ENCODE results near the gene FMO5. TPM values are rescaled to one million over a fixed set of nuclear protein-coding genes. Genes with fewer than 3 reads are reported as not detected.

FMO5 gene
- total RNA-seq, 1 donor from 2014 or later: 2.2 TPM

GRCh38 chr1:147247656-147248238 is 22.6 kb upstream of the FMO5 start:
- no peak for DNase-seq (ENCODE audit: extremely low spot score, unreplicated experiment)
- no peak for TF ChIP-seq CTCF (IDR thresholded peaks at IDR 0.05)
- H3K27me3 Mint-ChIP-seq (ENCODE audit: unreplicated experiment): no peaks in the 10 kb centered on the region
- H3K27ac Mint-ChIP-seq (ENCODE audit: unreplicated experiment): no peak overlapping the region
- H3K4me1 Mint-ChIP-seq (ENCODE audit: unreplicated experiment): peaks cover 20% of the 10 kb centered on the region
- peaks cover 2% of the 10 kb centered on the region for H3K36me3 Mint-ChIP-seq (ENCODE audit: unreplicated experiment)
- H3K9me3 Mint-ChIP-seq (ENCODE audit: unreplicated experiment): no peaks in the 10 kb centered on the region
- no peak overlapping the region for H3K4me3 Mint-ChIP-seq (ENCODE audit: unreplicated experiment)

- Mint-ChIP-seq H3K27me3 (ENCODE audit: unreplicated experiment) (no peaks in the 10 kb centered on the region), H3K4me3 (ENCODE audit: unreplicated experiment) (no peak overlapping the region), H3K4me1 (ENCODE audit: unreplicated experiment) (peaks cover 20% of the 10 kb centered on the region), H3K36me3 (ENCODE audit: unreplicated experiment) (peaks cover 2% of the 10 kb centered on the region), H3K9me3 (ENCODE audit: unreplicated experiment) (no peaks in the 10 kb centered on the region), H3K27ac (ENCODE audit: unreplicated experiment) (no peak overlapping the region)
- no peak for DNase-seq (ENCODE audit: extremely low spot score, unreplicated experiment)
- TF ChIP-seq CTCF (IDR thresholded peaks at IDR 0.05): no peak
These were observed 21.9 kb upstream of the FMO5 start for GRCh38 chr1:147246910-147247655.

GRCh38 chr1:147246044-147246690 is 21.0 kb upstream of the FMO5 start:
- no peak for DNase-seq (ENCODE audit: extremely low spot score, unreplicated experiment)
- peaks cover 2% of the 10 kb centered on the region for H3K36me3 Mint-ChIP-seq (ENCODE audit: unreplicated experiment)
- no peak overlapping the region for H3K27ac Mint-ChIP-seq (ENCODE audit: unreplicated experiment)
- no peaks in the 10 kb centered on the region for H3K9me3 Mint-ChIP-seq (ENCODE audit: unreplicated experiment)
- H3K4me1 Mint-ChIP-seq (ENCODE audit: unreplicated experiment): peaks cover 20% of the 10 kb centered on the region
- H3K27me3 Mint-ChIP-seq (ENCODE audit: unreplicated experiment): no peaks in the 10 kb centered on the region
- no peak for TF ChIP-seq CTCF (IDR thresholded peaks at IDR 0.05)
- H3K4me3 Mint-ChIP-seq (ENCODE audit: unreplicated experiment): no peak overlapping the region

- no peak overlapping the region for H3K4me3 Mint-ChIP-seq (ENCODE audit: unreplicated experiment)
- H3K4me1 Mint-ChIP-seq (ENCODE audit: unreplicated experiment): peaks cover 20% of the 10 kb centered on the region
- peaks cover 2% of the 10 kb centered on the region for H3K36me3 Mint-ChIP-seq (ENCODE audit: unreplicated experiment)
- H3K27ac Mint-ChIP-seq (ENCODE audit: unreplicated experiment): no peak overlapping the region
- no peaks in the 10 kb centered on the region for H3K27me3 Mint-ChIP-seq (ENCODE audit: unreplicated experiment)
- TF ChIP-seq CTCF (IDR thresholded peaks at IDR 0.05): no peak
- no peaks in the 10 kb centered on the region for H3K9me3 Mint-ChIP-seq (ENCODE audit: unreplicated experiment)
- no peak for DNase-seq (ENCODE audit: extremely low spot score, unreplicated experiment)
These were observed 20.5 kb upstream of the FMO5 start for GRCh38 chr1:147245586-147246021.

- Mint-ChIP-seq H3K36me3 (ENCODE audit: unreplicated experiment) (peaks cover 2% of the 10 kb centered on the region), H3K4me3 (ENCODE audit: unreplicated experiment) (no peak overlapping the region), H3K9me3 (ENCODE audit: unreplicated experiment) (no peaks in the 10 kb centered on the region), H3K4me1 (ENCODE audit: unreplicated experiment) (peaks cover 20% of the 10 kb centered on the region), H3K27ac (ENCODE audit: unreplicated experiment) (no peak overlapping the region), H3K27me3 (ENCODE audit: unreplicated experiment) (no peaks in the 10 kb centered on the region)
- TF ChIP-seq CTCF (IDR thresholded peaks at IDR 0.05): no peak
- DNase-seq (ENCODE audit: extremely low spot score, unreplicated experiment): no peak
These were observed 20.0 kb upstream of the FMO5 start for GRCh38 chr1:147245129-147245528.
